Measurements from ENCODE around the gene YARS2. TPM values are rescaled to one million over a fixed set of nuclear protein-coding genes. Genes with fewer than 3 reads are reported as not detected.

The YARS2 gene
- total RNA-seq, 5 donors from 2014 or later (not counting 1 experiment from before 2014, with no cell fraction given) = 14.8 to 20.4 (median 18.0) TPM

DNA sequence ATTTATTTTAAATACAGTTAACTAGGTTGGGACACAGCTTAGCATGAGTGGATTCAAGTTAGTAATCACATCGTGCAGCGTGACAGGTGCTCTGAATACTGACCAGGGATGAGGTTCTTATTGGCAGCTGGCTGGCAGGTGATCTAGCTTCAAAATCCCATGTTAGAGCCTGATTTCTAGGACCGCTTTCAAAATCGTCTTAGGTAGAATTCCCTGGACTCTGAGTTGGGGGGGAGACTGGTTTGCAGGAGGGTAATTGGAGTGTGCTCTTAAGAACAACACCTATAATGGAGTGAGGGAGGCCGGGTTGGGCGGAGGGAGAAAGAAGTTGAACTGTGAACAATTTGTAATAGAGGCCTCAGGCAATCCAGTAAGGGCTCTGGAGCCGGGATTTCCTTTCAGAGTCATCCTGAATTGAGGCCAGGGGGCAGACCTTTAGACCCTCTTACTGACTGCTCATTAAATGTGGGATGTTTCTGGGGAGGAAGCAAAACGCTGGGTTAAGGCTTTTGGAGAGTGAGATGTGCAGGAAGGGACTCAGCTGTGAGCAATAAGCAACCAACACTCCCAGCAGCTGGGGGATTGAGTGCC is 874 bp upstream of the YARS2 start:
- H3K27ac ChIP-seq (ENCODE audit: low read length) = peak overlapping the region; percentile 90
- peaks cover 5 to 15% of the 10 kb centered on the region in 2 donors for H3K36me3 ChIP-seq (ENCODE audit: control insufficient read depth in 2 of 2, extremely low read depth in 1 of 2, insufficient read depth in 1 of 2, low read length in 1 of 2)
- peak overlapping the region; percentile 84 to 93 for H3K27ac Mint-ChIP-seq
- H3K9me3 Mint-ChIP-seq = no peaks in the 10 kb centered on the region
- peaks cover 10 to 13% of the 10 kb centered on the region in 2 experiments for H3K4me1 ChIP-seq (ENCODE audit: control insufficient read depth in 1 of 2, extremely low read depth in 1 of 2, insufficient read depth in 2 of 2, low read length in 2 of 2)
- 36% methylated on average over 4 of the region's 8 CpGs for WGBS (ENCODE audit: insufficient coverage)
- ChIA-PET CTCF (interaction anchor here (0.6 to 3.9 kb wide), 20 partner anchors 11 to 1440 kb away, joined by 3 to 84 read pairs (median 6); partner anchors contain the start of genes ALG10 (in 2 of the 2), AMN1 (in 1 of the 2), DNM1L (in 1 of the 2) and ETFBKMT (in 1 of the 2)), POLR2A (interaction anchor here in 1 of 2 donors (1.1 to 1.6 kb wide), 2 partner anchors 1265 to 1266 kb away, joined by 5 to 25 read pairs; partner anchors contain the start of gene ALG10)
- peak overlapping the region in 1 of 2 donors; percentile 93 for H3K4me3 ChIP-seq (ENCODE audit: control insufficient read depth in 1 of 2, extremely low read depth in 1 of 2, low read length in 1 of 2)
- peak overlapping the region; percentile 84 to 96 (median 86) for H3K4me3 Mint-ChIP-seq
- no peaks in the 10 kb centered on the region for H3K27me3 Mint-ChIP-seq
- H3K36me3 Mint-ChIP-seq = peaks cover 15% of the 10 kb centered on the region
- H3K4me1 Mint-ChIP-seq = peaks cover 18 to 28% (median 21%) of the 10 kb centered on the region in 3 donors
- H3K9me3 ChIP-seq = no peaks in the 10 kb centered on the region
- ATAC-seq (replicated peaks in 1 of 4) (no peak), DNase-seq (no peak)
- peaks cover 0 to 6% of the 10 kb centered on the region in 2 experiments for H3K27me3 ChIP-seq (replicated peaks in 1 of 2; ENCODE audit: control insufficient read depth in 2 of 2, extremely low read depth in 1 of 2, insufficient read depth in 2 of 2, low read length in 1 of 2)

- Histone ChIP-seq H3K9me3 (no peaks in the 10 kb centered on the region), H3K4me3 (ENCODE audit: control insufficient read depth in 1 of 2, extremely low read depth in 1 of 2, low read length in 1 of 2) (peak overlapping the region; percentile 93 to 97), H3K4me1 (ENCODE audit: control insufficient read depth in 1 of 2, extremely low read depth in 1 of 2, insufficient read depth in 2 of 2, low read length in 2 of 2) (peaks cover 10 to 13% of the 10 kb centered on the region in 2 experiments), H3K27ac (ENCODE audit: low read length) (peak overlapping the region; percentile 90), H3K36me3 (ENCODE audit: control insufficient read depth in 2 of 2, extremely low read depth in 1 of 2, insufficient read depth in 1 of 2, low read length in 1 of 2) (peaks cover 11 to 27% of the 10 kb centered on the region in 2 donors), H3K27me3 (replicated peaks in 1 of 2; ENCODE audit: control insufficient read depth in 2 of 2, extremely low read depth in 1 of 2, insufficient read depth in 2 of 2, low read length in 1 of 2) (no peaks in the 10 kb centered on the region)
- Mint-ChIP-seq H3K27ac (peak overlapping the region; percentile 84 to 93), H3K9me3 (no peaks in the 10 kb centered on the region), H3K27me3 (no peaks in the 10 kb centered on the region), H3K4me1 (peaks cover 18 to 28% (median 21%) of the 10 kb centered on the region in 3 donors), H3K4me3 (peak overlapping the region; percentile 84 to 96 (median 86)), H3K36me3 (peaks cover 25% of the 10 kb centered on the region)
- POLR2A ChIA-PET = interaction anchor here (0.5 to 1.6 kb wide), 6 partner anchors 13 to 1267 kb away, joined by 3 to 25 read pairs (median 4); partner anchors contain the start of genes ALG10 (in 1 of the 2) and DNM1L (in 1 of the 2)
- WGBS (ENCODE audit: insufficient coverage) = 0% methylated on average over 40 of the region's 40 CpGs
- DNase-seq = peak; percentile 31 to 75 (median 59)
- CTCF ChIA-PET = interaction anchor here (0.5 to 3.9 kb wide), 35 partner anchors 9 to 1429 kb away, joined by 3 to 84 read pairs (median 4); partner anchors contain the start of genes ALG10 (in 2 of the 2), AMN1 (in 1 of the 2), DNM1L (in 1 of the 2) and ETFBKMT (in 1 of the 2)
- ATAC-seq (replicated peaks in 1 of 4) = peak; percentile 67 to 77 (median 68)
These were observed 545 bp downstream of the YARS2 start for GRCh38 chr12:32755051-32755653.

- no CpG with 5 or more reads among the region's 2 CpGs for WGBS (ENCODE audit: insufficient coverage)
- H3K27ac ChIP-seq (ENCODE audit: low read length) = peak overlapping the region; percentile 0
- DNase-seq = no peak
- H3K9me3 ChIP-seq = no peaks in the 10 kb centered on the region
- peaks cover 10 to 13% of the 10 kb centered on the region in 2 experiments for H3K4me1 ChIP-seq (ENCODE audit: control insufficient read depth in 1 of 2, extremely low read depth in 1 of 2, insufficient read depth in 2 of 2, low read length in 2 of 2)
- Mint-ChIP-seq H3K4me3 (peak overlapping the region; percentile 66 to 96 (median 86)), H3K36me3 (peaks cover 29% of the 10 kb centered on the region), H3K4me1 (peaks cover 18 to 30% (median 21%) of the 10 kb centered on the region in 3 donors), H3K9me3 (no peaks in the 10 kb centered on the region), H3K27ac (peak overlapping the region; percentile 51 to 93), H3K27me3 (no peaks in the 10 kb centered on the region)
- H3K4me3 ChIP-seq (ENCODE audit: control insufficient read depth in 1 of 2, extremely low read depth in 1 of 2, low read length in 1 of 2) = peak overlapping the region in 1 of 2 donors; percentile 97
- CTCF ChIA-PET = interaction anchor here (0.7 to 3.0 kb wide), 8 partner anchors 32 to 1268 kb away, joined by 3 to 45 read pairs (median 10); partner anchors contain the start of gene ALG10 (in 1 of the 2)
- ATAC-seq (replicated peaks in 1 of 4) = no peak
- no peaks in the 10 kb centered on the region for H3K27me3 ChIP-seq (replicated peaks in 1 of 2; ENCODE audit: control insufficient read depth in 2 of 2, extremely low read depth in 1 of 2, insufficient read depth in 2 of 2, low read length in 1 of 2)
- H3K36me3 ChIP-seq (ENCODE audit: control insufficient read depth in 2 of 2, extremely low read depth in 1 of 2, insufficient read depth in 1 of 2, low read length in 1 of 2) = peaks cover 15 to 36% of the 10 kb centered on the region in 2 donors
- POLR2A ChIA-PET = interaction anchor here (0.5 to 1.3 kb wide), 4 partner anchors 75 to 1268 kb away, joined by 5 to 14 read pairs (median 6); partner anchors contain the start of gene DNM1L (in 1 of the 2)
These were observed 1.6 kb downstream of the YARS2 start for GRCh38 chr12:32754111-32754510.

DNA sequence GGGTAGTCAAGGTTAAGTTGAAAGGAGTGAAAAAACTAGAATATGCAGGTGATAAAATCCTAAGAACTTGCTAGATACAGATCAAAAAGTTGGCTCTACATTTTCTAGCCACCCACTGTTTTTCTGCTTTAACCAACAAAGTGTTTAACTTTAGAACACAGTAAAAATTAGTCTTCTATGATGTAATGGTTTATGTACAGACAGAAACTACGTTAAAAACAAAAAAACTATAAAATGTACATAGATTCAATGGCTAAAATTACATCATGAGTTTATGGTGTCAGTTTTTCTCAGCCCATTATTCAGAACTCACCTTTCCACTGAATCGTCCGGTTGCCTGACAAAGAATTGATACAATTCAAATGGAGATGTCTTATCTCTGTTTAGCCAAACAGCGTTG is 2.1 kb downstream of the YARS2 start:
- 66% methylated on average over 3 of the region's 4 CpGs for WGBS (ENCODE audit: insufficient coverage)
- DNase-seq (no peak), ATAC-seq (replicated peaks in 1 of 4) (no peak)
- POLR2A ChIA-PET = interaction anchor here in 1 of 2 donors (0.6 kb wide), 1 partner anchor 1150 kb away, joined by 14 read pairs; no protein-coding TSS in a partner anchor
- Mint-ChIP-seq H3K27ac (peak overlapping the region; percentile 51 to 93), H3K27me3 (no peaks in the 10 kb centered on the region), H3K4me3 (peak overlapping the region; percentile 66 to 96 (median 86)), H3K4me1 (peaks cover 18 to 30% (median 21%) of the 10 kb centered on the region in 3 donors), H3K36me3 (peaks cover 29% of the 10 kb centered on the region), H3K9me3 (no peaks in the 10 kb centered on the region)
- CTCF ChIA-PET = no interaction called here
- H3K9me3 ChIP-seq = no peaks in the 10 kb centered on the region
- no peak overlapping the region for H3K4me3 ChIP-seq (ENCODE audit: control insufficient read depth in 1 of 2, extremely low read depth in 1 of 2, low read length in 1 of 2)
- H3K27ac ChIP-seq (ENCODE audit: low read length) = no peak overlapping the region
- H3K4me1 ChIP-seq (ENCODE audit: control insufficient read depth in 1 of 2, extremely low read depth in 1 of 2, insufficient read depth in 2 of 2, low read length in 2 of 2) = peaks cover 10 to 13% of the 10 kb centered on the region in 2 experiments
- H3K27me3 ChIP-seq (replicated peaks in 1 of 2; ENCODE audit: control insufficient read depth in 2 of 2, extremely low read depth in 1 of 2, insufficient read depth in 2 of 2, low read length in 1 of 2) = no peaks in the 10 kb centered on the region
- peaks cover 15 to 40% of the 10 kb centered on the region in 2 donors for H3K36me3 ChIP-seq (ENCODE audit: control insufficient read depth in 2 of 2, extremely low read depth in 1 of 2, insufficient read depth in 1 of 2, low read length in 1 of 2)

DNA sequence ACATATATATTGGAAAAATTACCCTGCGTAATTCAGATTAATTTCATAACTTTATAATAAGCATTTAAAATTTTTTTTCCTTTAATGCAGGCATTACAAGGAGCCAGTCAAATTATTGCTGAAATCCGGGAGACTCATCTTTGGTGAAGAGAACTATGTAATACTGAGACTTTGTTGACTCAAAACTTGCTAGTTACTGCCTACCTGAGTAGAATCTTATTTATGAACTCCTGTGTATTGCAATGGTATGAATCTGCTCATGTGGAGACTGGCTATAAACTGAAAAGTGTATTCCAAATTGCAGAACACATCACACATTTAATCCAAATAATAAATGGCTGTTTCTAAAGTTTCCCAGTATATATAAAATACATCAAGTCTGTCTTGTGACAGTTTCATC is 12.4 kb downstream of the YARS2 start:
- no CpG with 5 or more reads among the region's 2 CpGs for WGBS (ENCODE audit: insufficient coverage)
- ATAC-seq (replicated peaks in 1 of 4) (no peak), DNase-seq (no peak)
- H3K27me3 ChIP-seq (replicated peaks in 1 of 2; ENCODE audit: control insufficient read depth in 2 of 2, extremely low read depth in 1 of 2, insufficient read depth in 2 of 2, low read length in 1 of 2) = no peaks in the 10 kb centered on the region
- peaks cover 0 to 72% of the 10 kb centered on the region in 2 donors for H3K36me3 ChIP-seq (ENCODE audit: control insufficient read depth in 2 of 2, extremely low read depth in 1 of 2, insufficient read depth in 1 of 2, low read length in 1 of 2)
- H3K9me3 ChIP-seq = no peaks in the 10 kb centered on the region
- Mint-ChIP-seq H3K27ac (no peak overlapping the region), H3K9me3 (no peaks in the 10 kb centered on the region), H3K4me1 (peaks cover 12 to 22% (median 15%) of the 10 kb centered on the region in 3 donors), H3K4me3 (no peak overlapping the region), H3K36me3 (peaks cover 41% of the 10 kb centered on the region), H3K27me3 (no peaks in the 10 kb centered on the region)
- H3K4me1 ChIP-seq (ENCODE audit: control insufficient read depth in 1 of 2, extremely low read depth in 1 of 2, insufficient read depth in 2 of 2, low read length in 2 of 2) = no peaks in the 10 kb centered on the region
- ChIA-PET POLR2A (no interaction called here), CTCF (interaction anchor here (0.7 kb wide), 2 partner anchors 1053 to 1279 kb away, joined by 3 to 6 read pairs; partner anchors contain the start of gene ALG10 (in 1 of the 2))
- no peak overlapping the region for H3K27ac ChIP-seq (ENCODE audit: low read length)
- H3K4me3 ChIP-seq (ENCODE audit: control insufficient read depth in 1 of 2, extremely low read depth in 1 of 2, low read length in 1 of 2) = no peak overlapping the region

DNA sequence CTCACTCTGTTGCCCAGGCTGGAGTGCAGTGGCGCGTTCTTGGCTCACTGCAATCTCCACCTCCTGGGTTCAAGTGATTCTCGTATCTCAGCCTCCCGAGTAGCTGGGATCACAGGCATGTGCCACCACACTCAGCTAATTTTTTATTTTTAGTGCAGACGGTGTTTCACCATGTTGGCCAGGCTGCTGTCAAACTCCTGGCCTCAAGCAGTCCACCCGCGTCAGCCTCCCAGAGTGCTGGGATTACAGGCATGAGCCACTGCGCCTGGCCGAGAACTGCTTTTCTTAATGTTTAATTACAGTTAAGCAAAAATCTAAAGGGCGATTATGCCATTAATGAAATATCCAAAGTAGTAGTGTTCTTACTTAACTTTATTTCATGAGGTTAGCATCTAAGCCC is 13.6 kb downstream of the YARS2 start:
- no peak for ATAC-seq (replicated peaks in 1 of 4)
- POLR2A ChIA-PET = interaction anchor here (0.6 to 0.7 kb wide), 3 partner anchors 13 to 801 kb away, joined by 4 read pairs; no protein-coding TSS in a partner anchor
- H3K27me3 Mint-ChIP-seq = no peaks in the 10 kb centered on the region
- no peaks in the 10 kb centered on the region for H3K9me3 Mint-ChIP-seq
- Histone ChIP-seq H3K4me3 (ENCODE audit: control insufficient read depth in 1 of 2, extremely low read depth in 1 of 2, low read length in 1 of 2) (no peak overlapping the region), H3K4me1 (ENCODE audit: control insufficient read depth in 1 of 2, extremely low read depth in 1 of 2, insufficient read depth in 2 of 2, low read length in 2 of 2) (no peaks in the 10 kb centered on the region), H3K27ac (ENCODE audit: low read length) (no peak overlapping the region), H3K36me3 (ENCODE audit: control insufficient read depth in 2 of 2, extremely low read depth in 1 of 2, insufficient read depth in 1 of 2, low read length in 1 of 2) (peaks cover 0 to 62% of the 10 kb centered on the region in 2 donors), H3K9me3 (no peaks in the 10 kb centered on the region), H3K27me3 (replicated peaks in 1 of 2; ENCODE audit: control insufficient read depth in 2 of 2, extremely low read depth in 1 of 2, insufficient read depth in 2 of 2, low read length in 1 of 2) (no peaks in the 10 kb centered on the region)
- no peak overlapping the region for H3K27ac Mint-ChIP-seq
- H3K36me3 Mint-ChIP-seq = peaks cover 36% of the 10 kb centered on the region
- CTCF ChIA-PET = interaction anchor here (0.7 to 0.9 kb wide), 2 partner anchors 16 to 1346 kb away, joined by 5 to 6 read pairs; no protein-coding TSS in a partner anchor
- no peak overlapping the region for H3K4me3 Mint-ChIP-seq
- 96% methylated on average over 7 of the region's 10 CpGs for WGBS (ENCODE audit: insufficient coverage)
- no peak for DNase-seq
- H3K4me1 Mint-ChIP-seq = peaks cover 7 to 24% (median 16%) of the 10 kb centered on the region in 3 donors

Data from T-cell (primary cell).